ENCODE results near the gene RIBC2. TPM values are rescaled to one million over a fixed set of nuclear protein-coding genes. Genes with fewer than 3 reads are reported as not detected.

The RIBC2 gene
- total and polyA plus RNA-seq, 2 of the 13 experiments (the other 11 are each of a cell fraction or from before 2014, with no cell fraction given) = 0.55 TPM; not detected in 1

DNA sequence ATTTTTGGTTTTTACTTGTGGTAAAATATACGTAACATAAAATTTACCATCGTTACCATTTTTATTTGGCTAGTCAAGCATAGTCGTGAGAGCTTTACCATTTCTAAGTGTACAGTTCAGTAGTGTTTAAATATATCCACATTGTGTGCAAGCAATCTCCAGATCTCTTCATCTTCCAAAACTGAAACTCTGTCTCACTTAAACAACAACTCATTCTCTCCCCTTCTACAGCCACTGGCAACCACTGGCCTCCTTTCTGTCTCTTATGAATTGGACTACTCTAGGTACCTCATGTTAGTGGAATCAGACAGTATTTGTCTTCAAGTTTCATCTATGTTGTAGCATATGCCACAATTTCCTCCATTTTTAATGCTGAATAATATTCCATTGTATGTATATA is 37.5 kb upstream of the RIBC2 start (continued):
- TF ChIP-seq, protein P1, sequence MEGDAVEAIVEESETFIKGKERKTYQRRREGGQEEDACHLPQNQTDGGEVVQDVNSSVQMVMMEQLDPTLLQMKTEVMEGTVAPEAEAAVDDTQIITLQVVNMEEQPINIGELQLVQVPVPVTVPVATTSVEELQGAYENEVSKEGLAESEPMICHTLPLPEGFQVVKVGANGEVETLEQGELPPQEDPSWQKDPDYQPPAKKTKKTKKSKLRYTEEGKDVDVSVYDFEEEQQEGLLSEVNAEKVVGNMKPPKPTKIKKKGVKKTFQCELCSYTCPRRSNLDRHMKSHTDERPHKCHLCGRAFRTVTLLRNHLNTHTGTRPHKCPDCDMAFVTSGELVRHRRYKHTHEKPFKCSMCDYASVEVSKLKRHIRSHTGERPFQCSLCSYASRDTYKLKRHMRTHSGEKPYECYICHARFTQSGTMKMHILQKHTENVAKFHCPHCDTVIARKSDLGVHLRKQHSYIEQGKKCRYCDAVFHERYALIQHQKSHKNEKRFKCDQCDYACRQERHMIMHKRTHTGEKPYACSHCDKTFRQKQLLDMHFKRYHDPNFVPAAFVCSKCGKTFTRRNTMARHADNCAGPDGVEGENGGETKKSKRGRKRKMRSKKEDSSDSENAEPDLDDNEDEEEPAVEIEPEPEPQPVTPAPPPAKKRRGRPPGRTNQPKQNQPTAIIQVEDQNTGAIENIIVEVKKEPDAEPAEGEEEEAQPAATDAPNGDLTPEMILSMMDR (CRISPR knock-in tag; IDR thresholded peaks at IDR 0.05) = no peak
- TF ChIP-seq NFATC3 (CRISPR knock-in tag; IDR thresholded peaks at IDR 0.05) = no peak
- TF ChIP-seq, protein P2, sequence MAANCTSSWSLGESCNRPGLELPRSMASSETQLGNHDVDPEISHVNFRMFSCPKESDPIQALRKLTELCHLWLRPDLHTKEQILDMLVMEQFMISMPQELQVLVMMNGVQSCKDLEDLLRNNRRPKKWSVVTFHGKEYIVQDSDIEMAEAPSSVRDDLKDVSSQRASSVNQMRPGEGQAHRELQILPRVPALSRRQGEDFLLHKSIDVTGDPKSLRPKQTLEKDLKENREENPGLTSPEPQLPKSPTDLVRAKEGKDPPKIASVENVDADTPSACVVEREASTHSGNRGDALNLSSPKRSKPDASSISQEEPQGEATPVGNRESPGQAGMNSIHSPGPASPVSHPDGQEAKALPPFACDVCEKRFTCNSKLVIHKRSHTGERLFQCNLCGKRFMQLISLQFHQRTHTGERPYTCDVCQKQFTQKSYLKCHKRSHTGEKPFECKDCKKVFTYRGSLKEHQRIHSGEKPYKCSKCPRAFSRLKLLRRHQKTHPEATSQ (CRISPR knock-in tag; IDR thresholded peaks at IDR 0.05; ENCODE audit: borderline replicate concordance) = no peak
- TF ChIP-seq RBAK (CRISPR knock-in tag; IDR thresholded peaks at IDR 0.05) = no peak
- TF ChIP-seq RXRA (CRISPR knock-in tag; IDR thresholded peaks at IDR 0.05) = no peak
- no peak for TF ChIP-seq ZNF674 (CRISPR knock-in tag; IDR thresholded peaks at IDR 0.05; ENCODE audit: low read depth)
- no peak for TF ChIP-seq KLF15 (CRISPR knock-in tag; IDR thresholded peaks at IDR 0.05; ENCODE audit: borderline replicate concordance)

DNA sequence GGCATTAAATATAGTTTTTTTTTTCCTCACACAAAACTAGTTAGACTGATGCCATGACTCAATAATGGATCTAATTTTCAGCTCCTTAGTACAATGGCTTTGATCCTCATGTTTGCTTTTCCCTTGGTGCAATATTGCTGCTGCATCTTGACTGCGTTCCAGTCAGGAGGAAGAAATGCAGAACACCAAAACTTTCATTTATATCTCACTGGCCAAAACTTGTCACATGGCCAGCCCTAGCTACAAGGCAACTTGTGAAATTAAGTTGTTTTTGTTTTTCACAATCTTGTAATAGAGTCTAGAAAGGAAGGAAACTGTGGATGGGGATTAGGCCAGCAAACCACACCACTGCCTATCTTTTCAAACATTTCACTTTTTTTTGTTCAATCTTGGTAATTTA is 36.8 kb upstream of the RIBC2 start:
- no peaks in the 10 kb centered on the region for H3K27me3 ChIP-seq (ENCODE audit: control insufficient read depth in 1 of 2, insufficient read depth in 2 of 2, low read length in 2 of 2)
- ChIA-PET CTCF (ENCODE audit: low intra/inter-chr PET ratio, low total read pairs) (no interaction called here), POLR2A (no interaction called here)
- no peaks in the 10 kb centered on the region for H3K4me1 ChIP-seq (ENCODE audit: insufficient read depth, low read length)
- no peak overlapping the region for H2AFZ ChIP-seq (ENCODE audit: low read length)
- in situ Hi-C loops (cut with HindIII; ENCODE audit: extremely low pct_ligation_motif_present, low pct_unique_long_range_greater_than_20kb) = loop anchor here (5.0 kb wide), 1 partner anchor 51 kb away; no protein-coding TSS in a partner anchor
- no peaks in the 10 kb centered on the region for H3K9me3 ChIP-seq (ENCODE audit: low read length)
- no peak overlapping the region for H3K9ac ChIP-seq (ENCODE audit: insufficient read depth, low read depth, low read length)
- no peaks in the 10 kb centered on the region for H3K36me3 ChIP-seq (replicated peaks in 1 of 2; ENCODE audit: control insufficient read depth in 1 of 2, insufficient read depth in 2 of 2, low read length in 2 of 2)
- no TSS peak for BruUV-seq (replicated peaks)
- no peak overlapping the region for H3K4me2 ChIP-seq (ENCODE audit: low read depth, low read length)
- no peaks in the 10 kb centered on the region for H4K20me1 ChIP-seq (ENCODE audit: insufficient read depth, low read length)
- intact Hi-C loops (cut with micrococcal nuclease; ENCODE audit: unreplicated experiment) = no loop called here
- ATAC-seq (no peak), FAIRE-seq (no peak), DNase-seq (ENCODE audit: low spot score) (no peak)
- no peak overlapping the region for H3K27ac ChIP-seq (ENCODE audit: extremely low read length, insufficient read depth, low read length)
- H3K79me2 ChIP-seq (ENCODE audit: insufficient read depth, low read length) = no peaks in the 10 kb centered on the region
- no peak overlapping the region for H3K4me3 ChIP-seq (replicated peaks in 1 of 3; ENCODE audit: insufficient read depth in 1 of 3, low read depth in 2 of 3, low read length in 3 of 3)
- WGBS (ENCODE audit: low lambda C conversion rate) = 5% methylated on average over 1 of the region's 1 CpG
- TF ChIP-seq FOSL2 (CRISPR knock-in tag; IDR thresholded peaks at IDR 0.05) (no peak), REXO4 (CRISPR knock-in tag; IDR thresholded peaks at IDR 0.05; ENCODE audit: borderline replicate concordance) (no peak), HDAC2 (CRISPR knock-in tag; IDR thresholded peaks at IDR 0.05) (no peak), RELA (CRISPR knock-in tag; IDR thresholded peaks at IDR 0.05) (no peak), ZFP41 (CRISPR knock-in tag; IDR thresholded peaks at IDR 0.05; ENCODE audit: borderline replicate concordance) (no peak)

Measured in HepG2 (cell line).